ENCODE measurements around the gene TMEM59L.
"Not testable (repeated sequence)": the region's sequence is repeated elsewhere in the genome, so short reads cannot be mapped to it uniquely, and the experiment has no call there.

The TMEM59L gene

DNA sequence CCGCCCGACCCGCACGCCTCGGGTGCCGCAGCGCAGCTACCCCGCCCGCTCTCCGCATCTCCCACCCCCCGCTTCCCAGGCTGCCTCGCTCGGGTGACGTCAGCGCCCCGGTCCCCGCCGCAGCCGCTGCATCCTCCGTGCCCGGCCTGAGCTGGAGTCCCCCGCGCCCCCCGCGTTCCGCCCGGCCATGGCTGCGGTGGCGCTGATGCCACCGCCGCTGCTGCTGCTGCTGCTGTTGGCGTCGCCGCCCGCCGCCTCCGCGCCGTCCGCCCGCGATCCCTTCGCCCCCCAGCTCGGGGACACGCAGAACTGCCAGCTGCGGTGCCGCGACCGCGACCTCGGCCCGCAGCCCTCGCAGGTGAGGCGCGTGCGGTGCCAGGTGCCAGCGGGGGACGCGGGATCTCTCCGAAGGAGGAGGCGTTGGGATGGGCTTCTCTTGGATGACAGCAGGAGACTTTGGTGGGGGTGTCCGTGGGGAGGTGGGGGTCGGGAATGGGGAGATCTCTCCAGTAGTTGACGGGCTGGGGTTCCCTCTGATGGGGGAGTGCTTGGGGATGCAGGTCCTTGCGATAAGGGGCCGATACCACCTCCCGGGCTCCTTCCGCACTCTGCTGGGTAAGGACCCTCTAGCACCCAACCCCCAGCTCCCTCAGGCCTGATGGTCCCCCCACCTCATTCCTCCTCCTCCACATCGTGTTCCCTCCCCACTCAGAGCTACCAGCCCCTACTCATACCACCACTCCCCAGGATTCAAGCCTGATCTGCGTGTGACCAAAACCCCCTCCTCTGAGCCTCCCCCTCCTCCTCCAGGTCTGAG lies at the start of gene TMEM59L:
TMEM59L (plus strand) TSS at position 99 of the 817 bp plus-strand sequence; CDS start at position 188, 89 bp downstream.
- peak in 1 of 2 donors; percentile 33 for DNase-seq (ENCODE audit: low read depth in 1 of 2, low spot score in 1 of 2)

DNA sequence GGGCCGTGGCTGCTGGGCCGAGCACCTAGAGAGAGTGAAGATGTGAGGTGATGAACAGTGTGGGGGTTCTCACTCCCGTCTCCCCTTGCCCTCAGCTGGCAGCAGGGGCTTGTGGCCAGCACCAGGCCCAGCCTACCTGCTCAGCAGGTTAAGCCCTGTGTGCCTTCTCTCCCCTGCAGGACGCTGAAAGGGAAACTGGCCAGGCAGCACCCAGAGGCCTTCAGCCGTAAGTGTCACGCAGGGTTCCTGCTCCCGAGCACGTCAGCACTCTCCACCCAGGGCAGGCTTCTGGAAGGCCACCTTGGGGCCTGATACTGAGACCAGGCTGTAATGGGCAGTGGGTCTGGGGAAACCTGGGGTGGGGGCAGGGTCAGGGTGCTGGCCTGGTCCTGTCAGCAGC lies 45.7 kb upstream of the TMEM59L start:
- DNase-seq (ENCODE audit: low read depth in 1 of 2, low spot score in 1 of 2), result no peak

DNA sequence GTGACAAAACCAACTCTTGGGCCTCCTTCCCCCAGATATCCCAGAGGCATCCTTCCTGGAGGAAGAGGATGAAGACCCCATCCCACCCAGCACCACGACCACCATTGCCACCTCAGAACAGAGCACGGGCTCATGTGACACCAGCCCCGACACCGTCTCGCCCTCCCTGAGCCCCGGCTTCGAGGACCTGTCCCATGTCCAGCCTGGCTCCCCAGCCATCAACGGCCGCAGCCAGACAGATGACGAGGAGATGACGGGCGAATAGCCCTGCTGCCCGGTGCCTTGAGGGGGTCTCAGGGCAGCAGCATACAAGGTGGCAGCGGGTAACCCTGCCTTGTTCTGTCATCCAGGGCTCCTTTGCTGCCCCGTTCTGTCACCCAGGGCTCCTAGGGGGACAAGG lies 44.3 kb upstream of the TMEM59L start:
- DNase-seq (ENCODE audit: low read depth in 1 of 2, low spot score in 1 of 2), result no peak

DNA sequence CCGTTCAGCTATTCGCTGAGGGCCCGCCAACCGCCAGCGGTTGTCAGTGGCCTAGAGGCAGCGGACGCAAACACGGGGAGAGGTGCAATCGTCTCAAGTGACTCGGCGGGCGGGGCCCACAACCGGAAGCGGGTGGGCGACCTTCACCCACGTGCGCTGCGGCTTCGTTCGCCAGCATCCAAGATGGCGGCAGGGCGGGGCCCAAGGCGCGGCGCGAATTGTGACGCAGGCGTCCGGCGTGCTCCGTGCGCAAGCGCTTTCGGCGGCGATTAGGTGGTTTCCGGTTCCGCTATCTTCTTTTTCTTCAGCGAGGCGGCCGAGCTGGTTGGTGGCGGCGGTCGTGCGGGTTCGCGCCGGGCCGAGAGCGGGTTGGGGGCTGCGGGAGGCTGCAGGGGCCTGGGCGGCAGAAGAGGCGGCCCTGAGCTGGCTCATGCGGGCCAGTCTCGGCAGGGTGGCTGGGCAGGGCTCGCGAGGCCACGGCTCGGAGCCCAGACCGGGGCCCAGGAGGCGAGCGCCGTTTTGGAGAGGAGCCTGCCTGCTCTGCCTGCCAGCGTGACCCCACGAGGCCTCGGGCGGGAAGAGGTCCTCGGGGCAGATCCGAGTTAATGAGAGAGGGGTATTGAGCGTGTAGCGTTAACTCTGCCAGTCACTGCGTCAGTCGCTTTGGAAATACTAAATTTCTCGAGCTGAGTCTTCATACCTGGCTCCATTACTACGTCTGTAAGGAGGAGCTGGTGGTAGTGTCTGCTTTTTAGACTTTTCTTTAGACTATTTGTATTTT lies 40.9 kb upstream of the TMEM59L start, which contains the start of gene UBA52:
UBA52 (plus strand) TSS at position 294 of the 781 bp plus-strand sequence. CDS start 1,444 bp downstream, outside the sequence.
- DNase-seq (ENCODE audit: low read depth in 1 of 2, low spot score in 1 of 2), result peak; percentile 99

DNA sequence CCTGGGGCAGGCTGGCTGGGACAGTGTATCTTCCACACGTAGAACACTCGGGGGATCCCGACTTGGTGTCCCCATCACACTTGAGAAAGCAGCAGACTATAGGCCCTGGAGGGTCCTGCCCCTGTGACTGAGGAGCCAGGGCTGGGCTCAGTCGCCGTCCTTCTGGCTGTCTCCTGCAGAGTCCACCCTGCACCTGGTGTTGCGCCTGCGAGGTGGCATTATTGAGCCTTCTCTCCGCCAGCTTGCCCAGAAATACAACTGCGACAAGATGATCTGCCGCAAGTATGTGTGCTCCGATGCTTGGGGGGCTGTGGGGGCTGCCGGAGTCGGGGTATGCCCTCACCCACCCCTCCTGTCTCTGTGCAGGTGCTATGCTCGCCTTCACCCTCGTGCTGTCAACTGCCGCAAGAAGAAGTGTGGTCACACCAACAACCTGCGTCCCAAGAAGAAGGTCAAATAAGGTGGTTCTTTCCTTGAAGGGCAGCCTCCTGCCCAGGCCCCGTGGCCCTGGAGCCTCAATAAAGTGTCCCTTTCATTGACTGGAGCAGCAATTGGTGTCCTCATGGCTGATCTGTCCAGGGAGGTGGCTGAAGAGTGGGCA lies 37.9 kb upstream of the TMEM59L start:
- no peak for DNase-seq (ENCODE audit: low read depth in 1 of 2, low spot score in 1 of 2)

DNA sequence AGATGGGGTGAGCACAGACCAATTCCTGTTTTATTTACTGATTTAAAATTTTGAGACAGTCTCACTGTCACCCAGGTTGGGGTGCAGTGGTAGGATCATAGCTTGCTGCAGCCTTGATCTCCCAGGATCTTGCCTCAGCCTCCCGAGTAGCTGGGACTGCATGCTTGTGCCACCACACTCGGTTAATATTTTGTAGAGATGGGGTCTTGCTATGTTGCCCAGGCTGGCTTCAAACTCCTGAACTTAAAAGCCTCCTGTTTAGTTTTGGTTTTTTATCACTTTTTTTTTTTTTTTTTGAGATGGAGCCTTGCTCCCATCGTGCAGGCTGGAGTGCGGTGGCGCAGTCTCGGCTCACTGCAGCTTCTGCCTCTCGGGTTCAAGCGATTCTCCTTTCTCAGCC lies 36.3 kb upstream of the TMEM59L start:
- DNase-seq (ENCODE audit: low read depth in 1 of 2, low spot score in 1 of 2), result no peak

DNA sequence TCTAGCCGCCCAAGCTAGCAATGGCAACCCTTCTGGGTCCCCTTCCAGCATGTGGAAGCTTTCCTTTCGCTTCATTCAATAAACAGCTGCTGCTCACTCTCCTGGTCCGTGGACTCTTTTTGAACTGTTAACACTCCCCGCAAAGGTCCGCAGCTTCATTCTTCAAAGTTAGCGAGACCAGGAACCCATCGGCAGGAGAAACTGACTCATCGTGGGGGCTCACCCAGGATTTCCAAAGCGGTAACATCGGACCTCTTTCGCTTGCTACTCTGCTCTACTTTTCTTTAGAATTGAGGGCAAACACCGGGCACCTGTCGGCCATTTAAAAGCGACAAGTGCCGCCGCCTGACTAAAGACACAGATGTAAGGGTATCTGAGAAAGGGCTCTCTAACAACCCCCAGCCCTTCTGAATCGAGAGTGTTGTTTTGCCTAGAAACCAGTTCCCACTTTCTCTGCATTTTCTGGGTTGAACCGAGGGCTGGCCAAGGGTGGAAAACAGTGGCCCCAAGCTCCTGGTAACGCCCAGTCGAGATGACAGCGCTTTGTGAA lies 35.2 kb upstream of the TMEM59L start:
- DNase-seq (ENCODE audit: low read depth in 1 of 2, low spot score in 1 of 2), result no peak

DNA sequence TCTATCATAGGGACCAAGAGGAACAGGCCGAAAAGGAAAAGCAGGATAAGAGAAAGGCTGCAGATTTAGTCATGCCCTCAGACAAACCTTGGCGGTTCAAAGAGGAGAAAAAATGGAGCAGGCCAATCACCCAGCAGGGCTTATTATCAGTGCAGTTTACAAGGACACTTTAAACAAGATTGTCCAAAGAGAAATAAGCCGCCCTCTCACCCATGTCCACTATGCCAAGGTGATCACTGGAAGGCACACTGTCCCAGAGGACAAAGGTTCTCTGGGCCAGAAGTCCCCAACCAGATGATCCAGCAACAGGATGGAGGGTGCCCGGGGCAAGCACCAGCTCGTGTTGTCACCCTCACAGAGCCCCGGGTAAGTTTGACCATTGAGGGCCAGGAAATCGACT lies 32.4 kb upstream of the TMEM59L start:
- no peak for DNase-seq (ENCODE audit: low read depth in 1 of 2, low spot score in 1 of 2)

DNA sequence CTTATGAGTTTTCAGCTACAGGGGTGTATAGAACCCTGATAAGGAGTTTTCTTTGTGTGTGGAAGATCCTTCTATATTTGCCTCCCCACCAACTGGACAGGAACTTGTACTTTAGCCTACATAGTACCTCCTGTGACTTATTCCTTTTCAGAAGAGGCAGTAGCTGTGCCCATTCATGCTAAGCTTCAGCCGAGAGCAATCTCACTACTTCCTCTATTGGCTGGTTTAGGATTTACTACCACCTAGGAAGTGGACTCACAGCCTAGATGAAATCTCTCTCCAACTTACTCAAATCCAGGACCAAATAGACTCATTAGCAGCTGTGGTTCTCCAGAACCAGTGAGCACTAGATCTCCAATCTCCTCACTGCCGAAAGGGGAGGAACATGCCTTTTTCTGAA lies 26.4 kb upstream of the TMEM59L start:
- no peak for DNase-seq (ENCODE audit: low read depth in 1 of 2, low spot score in 1 of 2)

DNA sequence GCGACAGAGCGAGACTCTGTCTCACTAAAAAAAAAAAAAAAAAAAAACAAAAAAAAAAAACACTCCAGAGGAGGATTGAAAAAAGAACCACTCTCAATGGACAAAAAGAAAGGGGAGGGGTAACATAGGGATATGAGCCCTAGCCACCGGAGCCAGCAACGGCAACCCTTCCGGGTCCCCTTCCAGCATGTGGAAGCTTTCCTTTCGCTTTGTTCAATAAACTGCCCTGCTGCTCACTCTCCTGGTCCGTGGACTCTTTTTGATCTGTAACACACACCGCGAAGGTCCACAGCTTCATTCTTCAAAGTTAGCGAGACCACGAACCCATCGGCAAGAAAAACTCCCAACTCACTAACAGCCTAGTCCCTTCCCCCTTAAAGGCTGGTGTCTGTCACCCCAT lies 25.1 kb upstream of the TMEM59L start:
- DNase-seq (ENCODE audit: low read depth in 1 of 2, low spot score in 1 of 2), result no peak

DNA sequence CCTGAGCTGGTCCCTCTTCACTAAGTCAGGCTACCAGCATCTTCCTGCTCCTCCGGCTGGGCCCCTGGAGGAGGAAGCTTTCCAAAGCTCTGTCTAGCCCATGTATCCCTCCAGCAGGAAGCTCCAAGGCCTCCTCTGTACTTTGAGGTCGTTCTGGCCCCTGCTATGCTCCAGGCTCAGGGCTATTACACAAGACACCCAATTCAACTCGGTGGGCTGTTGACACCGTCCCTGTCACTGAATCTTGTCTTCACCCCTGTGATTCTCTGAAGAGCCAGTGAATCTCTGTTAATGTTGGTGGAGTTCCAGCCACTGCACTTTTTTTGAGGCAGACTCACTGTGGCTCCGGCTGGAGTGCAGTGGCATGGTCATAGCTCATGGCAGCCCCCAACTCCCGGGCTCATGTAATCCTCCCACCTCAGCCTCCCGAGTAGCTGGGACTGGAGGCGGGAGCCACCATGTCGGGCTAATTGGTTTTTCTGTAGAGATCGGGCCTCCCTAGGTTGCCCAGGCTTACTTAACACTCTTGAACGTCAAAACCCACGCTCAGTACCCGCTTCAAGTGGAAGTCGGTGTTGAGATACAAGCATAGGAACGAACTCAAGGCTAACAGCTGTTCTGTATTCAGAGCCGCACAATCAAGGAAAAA lies 24.6 kb upstream of the TMEM59L start:
- no peak for DNase-seq (ENCODE audit: low read depth in 1 of 2, low spot score in 1 of 2)

DNA sequence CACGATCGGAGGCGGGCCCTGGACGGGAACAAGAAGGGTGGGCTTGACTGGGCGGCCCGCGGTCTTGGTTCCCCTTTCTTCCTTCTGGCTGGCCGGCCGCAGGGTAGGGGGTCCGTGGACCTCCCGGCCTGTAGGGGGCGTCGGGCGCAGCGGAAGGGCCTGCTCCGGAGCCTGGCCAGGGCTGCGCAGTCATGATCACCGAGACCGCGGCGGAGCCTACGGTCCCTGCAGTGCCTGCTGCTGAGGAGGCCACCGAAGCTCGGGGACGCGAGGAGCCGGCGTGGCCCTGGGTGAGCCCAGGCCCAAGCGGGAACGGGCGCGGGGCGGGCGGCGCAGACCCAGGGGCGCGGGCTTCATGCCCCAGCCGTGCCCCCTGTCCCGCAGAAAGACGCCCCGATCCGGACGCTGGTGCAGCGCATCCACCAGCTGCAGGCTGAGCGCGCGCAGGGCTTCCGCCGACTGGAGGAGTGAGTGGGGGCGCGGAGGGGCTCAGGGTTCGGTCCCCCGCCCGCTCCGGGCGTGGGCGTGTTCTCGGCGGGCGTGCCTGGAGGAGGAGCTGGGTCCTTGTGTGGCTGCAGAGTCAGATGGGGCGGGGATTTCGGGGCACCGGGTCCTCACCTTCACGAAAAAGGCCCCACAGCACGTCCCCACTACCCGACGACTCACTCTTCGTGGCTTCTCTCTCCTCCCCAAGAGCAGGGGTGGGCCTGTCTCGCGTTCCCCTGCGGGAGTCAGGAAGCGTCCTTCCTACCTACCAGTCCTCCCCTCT lies 23.9 kb upstream of the TMEM59L start, which contains the start of gene REX1BD:
REX1BD (plus strand) TSS at position 188 of the 769 bp plus-strand sequence; CDS start at position 192, 4 bp downstream.
- peak; percentile 74 to 79 for DNase-seq (ENCODE audit: low read depth in 1 of 2, low spot score in 1 of 2)

DNA sequence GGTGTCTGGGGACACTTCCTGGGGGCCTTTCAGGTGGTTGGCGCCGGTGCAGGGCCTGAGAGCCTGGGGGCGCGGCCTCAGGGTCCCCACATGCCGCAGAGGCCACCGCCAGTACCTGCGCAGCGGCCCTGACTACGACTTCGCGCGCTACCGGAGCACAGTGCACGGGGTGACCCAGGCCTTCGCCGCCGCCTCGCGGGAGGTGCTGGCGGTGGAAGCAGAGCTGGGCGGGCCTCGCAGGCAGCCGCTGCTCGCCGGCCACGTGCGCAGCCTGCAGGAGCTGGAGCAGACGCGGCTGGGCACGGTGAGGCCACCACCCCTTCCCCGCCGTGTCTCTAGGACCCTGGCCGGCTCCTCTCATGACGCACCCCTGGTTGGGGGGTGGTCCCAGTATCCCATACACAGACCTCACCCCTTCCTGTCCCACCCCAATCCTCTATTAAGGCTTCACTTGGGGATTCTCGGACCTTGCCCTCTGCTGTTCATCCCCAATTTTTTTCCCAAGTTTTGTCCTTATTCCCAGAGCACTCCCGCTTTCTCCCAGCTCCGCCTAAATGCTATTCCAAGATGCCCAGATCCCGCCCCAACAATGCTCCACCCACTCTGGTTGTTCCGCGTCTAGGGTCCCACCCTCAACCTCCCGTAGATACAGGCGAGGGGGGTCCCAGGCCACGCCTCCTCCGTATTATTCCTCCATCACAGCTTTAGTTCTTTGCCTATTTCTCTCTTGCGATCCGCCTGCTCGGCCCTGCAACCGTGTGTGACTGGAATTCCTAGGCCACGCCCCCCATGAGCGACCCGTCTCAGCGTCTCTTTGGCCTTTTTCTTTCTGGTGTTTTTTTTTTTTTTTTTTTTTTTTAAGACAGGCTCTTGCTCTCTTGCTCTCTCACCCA lies 23.0 kb upstream of the TMEM59L start:
- peak; percentile 43 to 60 for DNase-seq (ENCODE audit: low read depth in 1 of 2, low spot score in 1 of 2)

DNA sequence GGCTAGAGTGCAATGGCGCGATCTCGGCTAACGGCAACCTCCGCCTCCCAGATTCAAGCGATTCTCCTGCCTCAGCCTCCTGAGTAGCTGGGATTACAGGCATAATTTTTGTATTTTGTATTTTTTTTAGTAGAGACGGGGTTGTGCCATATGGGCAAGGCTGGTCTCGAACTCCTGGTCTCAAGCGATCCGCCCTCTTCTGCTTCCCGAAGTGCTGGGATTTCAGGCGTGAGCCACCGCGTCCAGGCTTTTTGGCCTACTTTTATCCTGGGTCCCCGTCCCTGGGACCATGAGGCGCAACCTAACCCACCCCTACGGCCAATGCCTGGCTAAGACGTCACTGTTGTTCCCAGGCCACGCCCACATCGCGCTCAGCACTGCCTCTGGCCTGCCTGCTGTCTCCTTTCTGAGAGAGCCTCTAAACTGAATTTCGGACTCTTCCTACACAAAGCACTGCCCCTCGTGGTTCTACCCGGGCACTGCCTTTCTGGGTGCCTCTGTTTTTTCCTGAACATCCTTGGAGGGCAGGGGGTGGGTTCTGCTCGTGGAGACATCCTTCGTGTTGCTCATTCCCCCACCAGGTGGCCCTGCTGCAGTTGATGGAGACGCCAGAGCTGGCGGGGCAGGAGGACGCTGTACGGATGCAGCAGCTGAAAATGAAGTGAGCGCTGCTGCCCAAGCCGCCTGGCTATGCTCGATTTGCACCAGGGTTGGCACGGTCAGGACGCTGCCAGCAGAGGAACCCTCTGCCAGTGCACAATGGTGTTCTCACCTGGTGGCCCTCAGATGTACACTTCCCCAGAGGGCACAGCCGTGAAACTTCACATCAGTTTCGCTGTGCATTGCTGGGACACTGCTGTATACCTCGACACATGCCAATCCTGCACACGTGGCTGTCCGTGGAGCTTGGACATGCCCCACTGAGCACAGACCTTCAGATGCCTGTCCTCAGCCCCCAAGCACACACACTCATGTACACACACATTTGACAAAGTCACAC lies 22.1 kb upstream of the TMEM59L start:
- DNase-seq (ENCODE audit: low read depth in 1 of 2, low spot score in 1 of 2), result no peak

DNA sequence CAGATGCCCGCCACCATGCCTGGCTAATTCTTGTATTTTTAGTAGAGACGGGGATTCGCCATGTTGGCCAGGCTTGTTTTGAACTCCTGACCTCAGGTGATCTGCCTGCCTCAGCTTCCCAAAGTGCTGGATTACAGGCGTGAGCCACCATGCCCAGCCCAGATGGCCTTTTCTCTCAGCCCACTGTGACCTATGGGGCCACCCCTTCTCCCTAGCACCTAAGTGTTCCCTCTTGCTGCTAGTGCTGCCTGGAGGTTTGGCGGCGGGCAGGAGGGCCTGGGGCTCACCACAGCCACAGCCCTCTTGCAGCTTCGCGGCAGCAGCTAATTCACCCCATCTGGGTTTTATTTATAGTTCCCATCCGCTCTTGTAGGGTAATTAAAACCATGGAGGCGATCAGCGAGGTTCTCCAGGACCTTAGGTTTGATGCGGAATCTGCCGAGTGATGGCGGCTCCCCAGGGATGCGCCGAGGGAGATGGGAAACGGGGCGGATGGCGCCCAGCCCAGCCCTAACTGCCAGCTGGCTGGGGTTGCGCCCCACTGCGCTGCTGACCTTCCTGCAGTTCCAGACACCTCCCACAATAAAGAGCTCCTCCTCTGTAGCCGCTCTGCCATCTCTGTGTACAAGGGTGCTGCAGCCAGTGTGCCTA lies 20.8 kb upstream of the TMEM59L start:
- no peak for DNase-seq (ENCODE audit: low read depth in 1 of 2, low spot score in 1 of 2)

DNA sequence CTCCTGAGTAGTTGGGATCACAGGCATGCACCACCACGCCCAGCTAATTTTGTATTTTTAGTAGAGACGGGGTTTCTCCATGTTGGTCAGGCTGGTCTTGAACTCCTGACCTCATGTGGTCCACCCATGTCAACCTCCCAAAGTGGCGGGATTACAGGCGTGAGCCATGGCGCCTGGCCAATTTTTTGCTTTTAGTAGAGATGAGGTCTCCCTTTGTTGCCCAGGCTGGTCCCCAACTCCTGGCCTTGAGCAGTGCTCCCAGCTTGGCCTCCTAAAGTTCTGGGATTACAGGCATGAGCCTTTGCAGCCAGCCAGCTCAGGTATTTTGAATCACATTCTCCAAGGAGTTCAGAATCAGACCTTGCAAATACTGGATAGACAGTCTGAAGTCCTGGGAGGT lies 19.9 kb upstream of the TMEM59L start:
- not testable (repeated sequence) for DNase-seq (ENCODE audit: low read depth in 1 of 2, low spot score in 1 of 2)

DNA sequence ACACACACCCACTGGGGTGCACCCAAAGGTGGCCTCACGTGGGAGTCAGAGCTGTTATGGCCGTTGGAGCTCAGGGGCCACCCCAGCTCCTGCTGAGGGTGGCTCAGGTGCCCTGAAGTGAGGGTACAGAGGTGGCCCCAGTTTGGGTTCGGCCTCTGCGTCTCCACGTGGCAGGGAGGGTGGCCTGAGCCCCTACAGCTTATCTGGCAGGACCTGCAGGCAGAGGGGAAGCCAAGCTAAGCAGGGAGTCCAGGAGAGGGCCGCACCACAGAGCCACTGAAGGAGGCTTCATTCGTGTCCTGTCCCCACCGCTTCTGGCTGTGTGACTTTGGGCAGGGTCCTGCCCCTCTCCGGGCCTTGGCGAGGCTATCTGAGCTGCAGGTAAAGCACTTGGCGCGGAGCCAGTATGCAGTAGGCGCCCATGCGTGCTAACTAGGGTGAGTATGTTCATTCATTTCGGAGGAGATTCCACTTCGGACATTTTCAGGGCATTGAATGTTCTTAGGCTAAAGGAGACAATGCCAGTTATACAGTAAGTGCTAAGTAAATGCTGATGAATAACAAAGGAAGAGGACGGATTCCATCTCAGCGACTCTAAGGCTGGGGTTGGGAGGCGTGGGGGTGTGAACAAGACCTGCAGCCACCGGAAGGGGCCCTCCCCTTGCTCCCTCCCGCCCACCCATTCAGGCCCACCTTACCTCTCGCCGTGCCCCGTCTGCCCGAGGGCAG lies 19.1 kb upstream of the TMEM59L start:
- DNase-seq (ENCODE audit: low read depth in 1 of 2, low spot score in 1 of 2), result no peak
